Astrocyte of the cerebellum (primary cell): Measurements from ENCODE around the gene CLTCL1.

Experiments used
- DNase-seq: peaks from one replicate; pipeline ENCODE4 v3.0.0-alpha.2; 2011; ENCODE audit warnings: low read depth
- H3K4me3 ChIP-seq: 2 replicates; pipeline ENCODE4 v1.5.1; 2011; ENCODE audit warnings: mild to moderate bottlenecking, low read depth, low read length, moderate library complexity
- CTCF ChIP-seq: IDR thresholded peaks from 2 replicates; pipeline ENCODE4 v1.5.1; 2012; ENCODE audit warnings: low read length, low read depth, moderate library complexity, mild to moderate bottlenecking; ENCODE audit errors: missing control alignments
- in situ Hi-C: cut with HindIII; loops from 2 replicates; pipeline ENCODE4 v1.10.0; 2017; ENCODE audit warnings: low sequenced_read_pairs

Gene CLTCL1

GRCh38 chr22:19199479-19199878, 92.0 kb downstream of the CLTCL1 start:
- no peak for TF ChIP-seq CTCF
- DNase-seq = no peak
- H3K4me3 ChIP-seq = no peak overlapping the region
- in situ Hi-C loops = no loop called here

GRCh38 chr22:19197997-19198865, 93.3 kb downstream of the CLTCL1 start:
- TF ChIP-seq CTCF = no peak
- no peak overlapping the region for H3K4me3 ChIP-seq
- no peak for DNase-seq
- in situ Hi-C loops = no loop called here

- DNase-seq = no peak
- in situ Hi-C loops = no loop called here
- no peak for TF ChIP-seq CTCF
- no peak overlapping the region for H3K4me3 ChIP-seq
Measured at GRCh38 chr22:19196841-19197612, 94.5 kb downstream of the CLTCL1 start.

- DNase-seq = no peak
- in situ Hi-C loops = no loop called here
- no peak overlapping the region for H3K4me3 ChIP-seq
- no peak for TF ChIP-seq CTCF
Measured at GRCh38 chr22:19195796-19196731, 95.5 kb downstream of the CLTCL1 start.

- no peak overlapping the region for H3K4me3 ChIP-seq
- in situ Hi-C loops = no loop called here
- no peak for TF ChIP-seq CTCF
- no peak for DNase-seq
Measured at GRCh38 chr22:19194766-19195536, 96.6 kb downstream of the CLTCL1 start.
